Measurements from ENCODE around the gene HSF5.

HSF5 gene

GRCh38 chr17:58421711-58422110 lies 66.5 kb downstream of the HSF5 start:
- no peak overlapping the region for H3K4me3 ChIP-seq (ENCODE audit: low read depth in 1 of 2, low read length in 2 of 2)
- H3K9me3 ChIP-seq (ENCODE audit: low read length), result no peaks in the 10 kb centered on the region
- no peaks in the 10 kb centered on the region for H3K36me3 ChIP-seq (ENCODE audit: insufficient read depth, low read length)
- no peak overlapping the region for H3K9ac ChIP-seq (ENCODE audit: low read length)
- no peak overlapping the region for H3K27ac ChIP-seq (ENCODE audit: low read depth, low read length)
- no peaks in the 10 kb centered on the region for H3K27me3 ChIP-seq (ENCODE audit: control insufficient read depth in 1 of 2, insufficient read depth in 2 of 2, low read length in 2 of 2)
- peaks cover 5% of the 10 kb centered on the region for H3K4me1 ChIP-seq (ENCODE audit: insufficient read depth, low read length)

- Histone ChIP-seq H3K4me3 (ENCODE audit: low read depth in 1 of 2, low read length in 2 of 2) (no peak overlapping the region), H3K27me3 (ENCODE audit: control insufficient read depth in 1 of 2, insufficient read depth in 2 of 2, low read length in 2 of 2) (no peaks in the 10 kb centered on the region), H3K9me3 (ENCODE audit: low read length) (no peaks in the 10 kb centered on the region), H3K9ac (ENCODE audit: low read length) (no peak overlapping the region), H3K27ac (ENCODE audit: low read depth, low read length) (no peak overlapping the region), H3K36me3 (ENCODE audit: insufficient read depth, low read length) (no peaks in the 10 kb centered on the region), H3K4me1 (ENCODE audit: insufficient read depth, low read length) (peaks cover 5% of the 10 kb centered on the region)
Observed at GRCh38 chr17:58420827-58421226, 67.4 kb downstream of the HSF5 start.

- Histone ChIP-seq H3K27ac (ENCODE audit: low read depth, low read length) (no peak within 1 kb of the TSS), H3K9me3 (ENCODE audit: low read length) (no peaks in the 10 kb centered on the region), H3K4me1 (ENCODE audit: insufficient read depth, low read length) (peaks cover 5% of the 10 kb centered on the region), H3K9ac (ENCODE audit: low read length) (peak within 1 kb of the TSS; percentile 9), H3K27me3 (ENCODE audit: control insufficient read depth in 1 of 2, insufficient read depth in 2 of 2, low read length in 2 of 2) (no peaks in the 10 kb centered on the region), H3K36me3 (ENCODE audit: insufficient read depth, low read length) (no peaks in the 10 kb centered on the region), H3K4me3 (ENCODE audit: low read depth in 1 of 2, low read length in 2 of 2) (peak within 1 kb of the TSS; percentile 3 to 54)
Observed at GRCh38 chr17:58417300-58418092, 70.7 kb downstream of the HSF5 start, which contains the start of gene RNF43. Gene RNF43 (minus strand): TSS chr17:58417534. CDS start chr17:58415577, 1,957 bp downstream.

- Histone ChIP-seq H3K27ac (ENCODE audit: low read depth, low read length) (no peak overlapping the region), H3K9me3 (ENCODE audit: low read length) (no peaks in the 10 kb centered on the region), H3K4me1 (ENCODE audit: insufficient read depth, low read length) (peaks cover 5% of the 10 kb centered on the region), H3K27me3 (ENCODE audit: control insufficient read depth in 1 of 2, insufficient read depth in 2 of 2, low read length in 2 of 2) (no peaks in the 10 kb centered on the region), H3K36me3 (ENCODE audit: insufficient read depth, low read length) (no peaks in the 10 kb centered on the region), H3K9ac (ENCODE audit: low read length) (peak overlapping the region; percentile 9), H3K4me3 (ENCODE audit: low read depth in 1 of 2, low read length in 2 of 2) (peak overlapping the region in 1 of 2 donors; percentile 54)
Observed at GRCh38 chr17:58416937-58417299, 71.3 kb downstream of the HSF5 start.

- no peak overlapping the region for H3K9ac ChIP-seq (ENCODE audit: low read length)
- H3K27me3 ChIP-seq (ENCODE audit: control insufficient read depth in 1 of 2, insufficient read depth in 2 of 2, low read length in 2 of 2), result no peaks in the 10 kb centered on the region
- no peak overlapping the region for H3K4me3 ChIP-seq (ENCODE audit: low read depth in 1 of 2, low read length in 2 of 2)
- no peaks in the 10 kb centered on the region for H3K9me3 ChIP-seq (ENCODE audit: low read length)
- no peak overlapping the region for H3K27ac ChIP-seq (ENCODE audit: low read depth, low read length)
- H3K36me3 ChIP-seq (ENCODE audit: insufficient read depth, low read length), result no peaks in the 10 kb centered on the region
- H3K4me1 ChIP-seq (ENCODE audit: insufficient read depth, low read length), result peaks cover 5% of the 10 kb centered on the region
Observed at GRCh38 chr17:58416396-58416795, 71.8 kb downstream of the HSF5 start.

GRCh38 chr17:58415371-58416055 lies 72.7 kb downstream of the HSF5 start:
- H3K27ac ChIP-seq (ENCODE audit: low read depth, low read length), result no peak overlapping the region

GRCh38 chr17:58414596-58414997 lies 73.6 kb downstream of the HSF5 start:
- Histone ChIP-seq H3K4me3 (ENCODE audit: low read depth in 1 of 2, low read length in 2 of 2) (no peak overlapping the region), H3K27ac (ENCODE audit: low read depth, low read length) (no peak overlapping the region), H3K9ac (ENCODE audit: low read length) (no peak overlapping the region)

More at GRCh38 chr17:58415371-58416055, 72.7 kb downstream of the HSF5 start:
- H3K27me3 ChIP-seq (ENCODE audit: control insufficient read depth in 1 of 2, insufficient read depth in 2 of 2, low read length in 2 of 2), result no peaks in the 10 kb centered on the region
- peaks cover 5% of the 10 kb centered on the region for H3K4me1 ChIP-seq (ENCODE audit: insufficient read depth, low read length)
- H3K9ac ChIP-seq (ENCODE audit: low read length), result no peak overlapping the region
- no peaks in the 10 kb centered on the region for H3K36me3 ChIP-seq (ENCODE audit: insufficient read depth, low read length)
- H3K9me3 ChIP-seq (ENCODE audit: low read length), result no peaks in the 10 kb centered on the region
- H3K4me3 ChIP-seq (ENCODE audit: low read depth in 1 of 2, low read length in 2 of 2), result no peak overlapping the region

GRCh38 chr17:58413684-58414083 lies 74.5 kb downstream of the HSF5 start:
- no peaks in the 10 kb centered on the region for H3K27me3 ChIP-seq (ENCODE audit: control insufficient read depth in 1 of 2, insufficient read depth in 2 of 2, low read length in 2 of 2)
- H3K27ac ChIP-seq (ENCODE audit: low read depth, low read length), result no peak overlapping the region
- H3K4me1 ChIP-seq (ENCODE audit: insufficient read depth, low read length), result peaks cover 5% of the 10 kb centered on the region
- H3K36me3 ChIP-seq (ENCODE audit: insufficient read depth, low read length), result no peaks in the 10 kb centered on the region
- H3K9ac ChIP-seq (ENCODE audit: low read length), result no peak overlapping the region
- H3K9me3 ChIP-seq (ENCODE audit: low read length), result no peaks in the 10 kb centered on the region
- no peak overlapping the region for H3K4me3 ChIP-seq (ENCODE audit: low read depth in 1 of 2, low read length in 2 of 2)

More at GRCh38 chr17:58414596-58414997, 73.6 kb downstream of the HSF5 start:
- Histone ChIP-seq H3K36me3 (ENCODE audit: insufficient read depth, low read length) (no peaks in the 10 kb centered on the region), H3K9me3 (ENCODE audit: low read length) (no peaks in the 10 kb centered on the region), H3K27me3 (ENCODE audit: control insufficient read depth in 1 of 2, insufficient read depth in 2 of 2, low read length in 2 of 2) (no peaks in the 10 kb centered on the region), H3K4me1 (ENCODE audit: insufficient read depth, low read length) (peaks cover 5% of the 10 kb centered on the region)

GRCh38 chr17:58412961-58413586 lies 75.1 kb downstream of the HSF5 start:
- Histone ChIP-seq H3K4me1 (ENCODE audit: insufficient read depth, low read length) (peaks cover 5% of the 10 kb centered on the region), H3K27ac (ENCODE audit: low read depth, low read length) (no peak overlapping the region), H3K27me3 (ENCODE audit: control insufficient read depth in 1 of 2, insufficient read depth in 2 of 2, low read length in 2 of 2) (no peaks in the 10 kb centered on the region), H3K9ac (ENCODE audit: low read length) (no peak overlapping the region), H3K9me3 (ENCODE audit: low read length) (no peaks in the 10 kb centered on the region), H3K36me3 (ENCODE audit: insufficient read depth, low read length) (no peaks in the 10 kb centered on the region), H3K4me3 (ENCODE audit: low read depth in 1 of 2, low read length in 2 of 2) (no peak overlapping the region)

- H3K4me3 ChIP-seq (ENCODE audit: low read depth in 1 of 2, low read length in 2 of 2), result no peak overlapping the region
- H3K36me3 ChIP-seq (ENCODE audit: insufficient read depth, low read length), result no peaks in the 10 kb centered on the region
- H3K9ac ChIP-seq (ENCODE audit: low read length), result no peak overlapping the region
- H3K27ac ChIP-seq (ENCODE audit: low read depth, low read length), result no peak overlapping the region
- H3K27me3 ChIP-seq (ENCODE audit: control insufficient read depth in 1 of 2, insufficient read depth in 2 of 2, low read length in 2 of 2), result no peaks in the 10 kb centered on the region
- no peaks in the 10 kb centered on the region for H3K9me3 ChIP-seq (ENCODE audit: low read length)
- peaks cover 3% of the 10 kb centered on the region for H3K4me1 ChIP-seq (ENCODE audit: insufficient read depth, low read length)
Observed at GRCh38 chr17:58412064-58412703, 76.0 kb downstream of the HSF5 start.

- H3K36me3 ChIP-seq (ENCODE audit: insufficient read depth, low read length), result no peaks in the 10 kb centered on the region
- no peaks in the 10 kb centered on the region for H3K27me3 ChIP-seq (ENCODE audit: control insufficient read depth in 1 of 2, insufficient read depth in 2 of 2, low read length in 2 of 2)
- H3K4me1 ChIP-seq (ENCODE audit: insufficient read depth, low read length), result no peaks in the 10 kb centered on the region
- H3K9ac ChIP-seq (ENCODE audit: low read length), result no peak overlapping the region
- no peak overlapping the region for H3K4me3 ChIP-seq (ENCODE audit: low read depth in 1 of 2, low read length in 2 of 2)
- H3K9me3 ChIP-seq (ENCODE audit: low read length), result no peaks in the 10 kb centered on the region
- H3K27ac ChIP-seq (ENCODE audit: low read depth, low read length), result no peak overlapping the region
Observed at GRCh38 chr17:58411408-58411894, 76.8 kb downstream of the HSF5 start.

All from muscle layer of colon (tissue), 2 donors.